Left renal cortex interstitium (tissue), 4 donors: Measurements from ENCODE around the gene CILP2. TPM values are rescaled to one million over a fixed set of nuclear protein-coding genes. Genes with fewer than 3 reads are reported as not detected.

Experiments
- DNase-seq, 4 donors: peaks; one replicate each; pipeline ENCODE4 v3.0.0-alpha.2; 2013; ENCODE audit warnings: low read depth in 4 of 4, low spot score in 2 of 4, missing footprints in 1 of 4
- polyA plus RNA-seq, 4 donors: library from polyadenylated mRNA; unstranded; fragments of 120-200 nt; gene quantifications; one replicate each; pipeline ENCODE4 v1.2.1, GENCODE V29; 2013; ENCODE audit not compliant: insufficient read length in 4 of 4

CILP2 gene
- polyA plus RNA-seq, 4 donors: 0.07 to 0.27 (median 0.22) TPM

DNA sequence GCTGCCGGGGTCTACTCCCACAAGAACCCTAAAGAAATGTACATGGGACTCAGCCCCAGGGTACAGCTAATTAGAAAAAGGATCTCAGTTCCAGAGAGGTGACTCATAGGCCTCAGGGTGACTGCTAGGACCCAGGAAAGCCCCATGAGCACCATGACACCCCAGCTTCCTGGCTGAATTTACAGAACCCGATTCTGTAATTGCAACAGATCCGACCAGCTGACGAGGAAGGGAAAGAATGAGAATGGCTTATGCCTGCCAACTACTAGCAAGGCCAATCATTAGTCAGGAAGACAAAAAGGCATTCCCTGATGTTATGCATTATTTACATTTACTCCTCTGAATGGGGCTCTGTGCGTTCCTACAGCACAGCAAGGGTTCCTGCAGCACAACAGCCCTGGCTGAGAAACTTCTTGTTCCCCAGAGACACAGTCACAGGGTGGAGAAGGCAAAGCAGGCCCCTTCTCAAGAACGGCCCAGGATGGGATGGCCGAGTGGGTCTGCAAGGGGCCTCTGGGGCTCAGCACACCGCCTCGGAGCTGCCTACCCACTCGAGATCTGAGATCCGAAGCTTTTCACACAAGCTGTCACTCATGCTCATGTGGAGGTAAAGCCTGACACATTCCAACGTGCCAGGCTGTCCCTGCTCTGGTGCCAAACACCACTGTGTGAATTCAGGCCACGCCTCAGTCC lies 53.2 kb downstream of the CILP2 start:
- DNase-seq: no peak

DNA sequence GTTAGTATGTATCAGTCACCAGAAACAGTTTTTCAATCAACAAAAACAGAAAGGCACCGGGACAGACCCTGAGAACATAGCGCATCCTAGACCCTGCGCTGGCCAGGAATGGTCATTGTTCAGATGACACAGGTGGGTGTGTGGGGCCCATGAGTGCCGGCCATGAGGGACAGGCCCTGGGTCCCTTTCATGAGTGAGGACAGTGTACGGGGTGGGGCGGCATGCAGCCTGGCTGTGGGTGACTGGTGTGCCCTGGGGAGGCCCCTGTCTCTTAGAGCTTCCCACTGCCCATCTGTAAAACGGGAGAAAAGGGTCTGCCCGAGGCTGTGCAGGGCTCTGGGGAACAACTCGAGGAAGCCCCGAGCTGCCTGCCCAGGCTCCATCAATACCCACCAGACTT lies 54.6 kb downstream of the CILP2 start:
- no peak for DNase-seq

DNA sequence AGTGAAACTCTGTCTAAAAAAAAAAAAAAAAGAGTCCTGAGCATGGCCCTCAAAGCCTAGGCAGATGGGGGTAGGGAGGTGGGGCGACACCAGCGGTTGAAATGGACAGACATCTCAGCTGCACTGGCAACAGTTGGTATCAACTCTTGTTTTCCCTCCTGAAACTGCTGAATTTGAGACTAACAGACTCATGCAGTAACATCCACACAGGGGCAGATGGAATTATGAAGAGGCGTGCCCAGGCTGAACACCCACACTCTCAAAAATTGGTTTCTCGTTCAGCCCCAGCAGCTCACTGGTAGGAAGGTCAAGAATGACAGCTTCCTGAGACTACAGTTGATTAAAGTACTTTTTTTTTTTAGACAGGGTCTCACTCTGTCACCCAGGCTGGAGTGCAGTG lies 56.3 kb downstream of the CILP2 start:
- no peak for DNase-seq

DNA sequence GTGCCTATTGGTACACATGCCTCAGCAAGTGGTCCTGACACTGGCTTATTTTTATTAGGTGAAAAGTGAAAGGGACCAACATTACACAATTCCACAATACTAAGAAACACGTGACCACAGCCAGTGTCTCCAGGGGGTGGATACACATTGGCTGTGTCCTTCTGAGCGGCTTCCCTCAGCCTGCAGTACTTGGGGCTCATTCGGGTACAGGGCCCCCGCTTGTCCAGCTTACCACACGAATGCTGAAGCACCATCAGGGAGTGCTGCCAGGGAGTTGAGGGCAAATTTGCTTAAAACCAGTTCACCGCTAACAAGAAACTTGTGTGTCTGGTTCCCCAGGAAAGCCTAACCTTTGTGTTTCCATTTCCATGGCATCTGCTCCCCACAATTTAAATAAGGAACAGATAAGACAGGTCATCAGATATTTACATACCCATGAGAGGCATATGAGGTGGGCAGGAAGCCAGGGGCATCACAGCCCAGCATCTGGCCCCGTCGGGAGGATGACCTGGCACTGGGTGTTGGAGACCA lies 57.2 kb downstream of the CILP2 start:
- DNase-seq: no peak

Other genes starting within 250 kb of the CILP2 start
- gene SUGP1, start 217.8 kb upstream of the CILP2 start, polyA plus RNA-seq: 10 to 100 TPM; 50.9 to 69.1 (median 58.5) TPM
- gene MAU2, start 217.4 kb upstream of the CILP2 start, polyA plus RNA-seq: 10 to 100 TPM; 36.9 to 87.6 (median 61.7) TPM
- 10 to 100 TPM; 40.6 to 57.7 (median 50.0) TPM for gene GATAD2A, start 132.6 kb upstream of the CILP2 start, polyA plus RNA-seq
- 1 to 10 TPM in 3 of 4 donors, under 1 TPM in 1; 0.71 to 2.4 (median 1.7) TPM for gene TSSK6, start 22.7 kb upstream of the CILP2 start, polyA plus RNA-seq
- 100 to 1,000 TPM; 261 to 386 (median 304) TPM for gene NDUFA13, start 22.0 kb upstream of the CILP2 start, polyA plus RNA-seq
- gene YJEFN3, start 9.4 kb upstream of the CILP2 start, polyA plus RNA-seq: 10 to 100 TPM in 2 of 4 donors, 1 to 10 TPM in 2; 3.2 to 14.2 (median 8.5) TPM
- gene PBX4, start 80.4 kb downstream of the CILP2 start, polyA plus RNA-seq: 1 to 10 TPM; 2.4 to 8.7 (median 6.2) TPM
- 10 to 100 TPM; 17.0 to 42.9 (median 28.8) TPM for gene LPAR2, start 90.0 kb downstream of the CILP2 start, polyA plus RNA-seq
- 1 to 10 TPM; 3.3 to 8.5 (median 5.6) TPM for gene GMIP, start 105.4 kb downstream of the CILP2 start, polyA plus RNA-seq
- gene ATP13A1, start 125.4 kb downstream of the CILP2 start, polyA plus RNA-seq: 10 to 100 TPM; 38.5 to 68.9 (median 54.2) TPM
- gene ZNF101, start 130.6 kb downstream of the CILP2 start, polyA plus RNA-seq: 10 to 100 TPM; 13.0 to 22.7 (median 15.6) TPM
- gene ZNF14, start 194.8 kb downstream of the CILP2 start, polyA plus RNA-seq: 10 to 100 TPM; 11.8 to 15.9 (median 14.6) TPM